Tibial artery (tissue), 4 donors: ENCODE results near the gene GALNTL6.

Experiments used
- DNase-seq, 2 donors: peaks; one replicate each; pipeline ENCODE4 v3.0.0-alpha.2; 2019
- H3K27ac ChIP-seq, 2 donors: fragments of 200-600 bp; sonication (generic) in 1 of 2; 1 replicate in 1 of 2; 2 replicates in 1 of 2; pipeline ENCODE4 v1.5.1; 2018 to 2019; ENCODE audit warnings: mild to moderate bottlenecking in 1 of 2
- H3K27me3 ChIP-seq, 2 donors: fragments of 200-600 bp; sonication (generic) in 1 of 2; one replicate each; pipeline versions ENCODE4 v1.5.1 to v1.6.0; 2016 to 2019
- H3K36me3 ChIP-seq, 3 donors: fragments of 200-600 bp; sonication (generic) in 2 of 3; one replicate each; pipeline ENCODE4 v1.5.1; 2016 to 2019; ENCODE audit warnings: mild to moderate bottlenecking in 2 of 3
- H3K4me1 ChIP-seq, 4 donors: fragments of 200-600 bp; sonication (generic) in 2 of 4; 1 replicate in 3 of 4; 2 replicates in 1 of 4; pipeline ENCODE4 v1.5.1; 2016 to 2019
- H3K4me3 ChIP-seq, 2 donors: fragments of 200-600 bp; sonication (generic) in 1 of 2; 1 replicate in 1 of 2; 2 replicates in 1 of 2; pipeline ENCODE4 v1.5.1; 2018 to 2019; ENCODE audit warnings: mild to moderate bottlenecking in 2 of 2
- H3K9me3 ChIP-seq, 3 donors: fragments of 200-600 bp; sonication (generic) in 1 of 3; one replicate each; pipeline ENCODE4 v1.5.1; 2016 to 2019
- intact Hi-C: fragments of 100-400 bp; cut with DNase I; formaldehyde crosslinking; loops from one replicate; pipeline ENCODE4 v1.15.0; 2023; ENCODE audit warnings: low total_unique reads
- TF ChIP-seq, protein P1 (sequence below), 2 experiments: fragments of 200-600 bp in 1 of 2; fragments of 450-650 bp in 1 of 2; IDR thresholded peaks; one replicate each; pipeline ENCODE4 v1.5.1; 2017 to 2019; ENCODE audit warnings: antibody characterized with exemption in 2 of 2, mild to moderate bottlenecking in 1 of 2, moderate library complexity in 1 of 2

GALNTL6 gene

DNA sequence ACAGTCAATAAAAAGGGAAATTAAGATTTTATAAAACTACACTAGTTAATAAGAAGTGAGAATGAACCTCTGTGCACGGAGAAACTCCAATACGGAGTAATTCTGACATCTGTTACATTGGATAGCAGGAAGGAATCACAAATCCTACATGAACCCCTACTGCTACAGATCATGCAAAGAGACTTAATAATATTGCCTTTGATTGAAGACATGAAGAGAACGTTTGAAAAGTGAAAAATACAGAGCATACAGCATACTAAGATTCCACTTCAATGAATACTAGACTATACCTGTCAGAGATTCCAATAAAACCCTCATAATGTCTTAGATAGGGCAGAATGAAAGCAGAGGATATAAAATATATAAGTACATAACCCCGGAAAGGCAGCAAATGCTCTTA lies 995.0 kb downstream of the GALNTL6 start:
- DNase-seq, result no peak
- Histone ChIP-seq H3K27me3 (no peaks in the 10 kb centered on the region), H3K9me3 (no peaks in the 10 kb centered on the region), H3K36me3 (no peaks in the 10 kb centered on the region), H3K27ac (no peak overlapping the region), H3K4me1 (no peaks in the 10 kb centered on the region), H3K4me3 (no peak overlapping the region)
- TF ChIP-seq, protein P1, sequence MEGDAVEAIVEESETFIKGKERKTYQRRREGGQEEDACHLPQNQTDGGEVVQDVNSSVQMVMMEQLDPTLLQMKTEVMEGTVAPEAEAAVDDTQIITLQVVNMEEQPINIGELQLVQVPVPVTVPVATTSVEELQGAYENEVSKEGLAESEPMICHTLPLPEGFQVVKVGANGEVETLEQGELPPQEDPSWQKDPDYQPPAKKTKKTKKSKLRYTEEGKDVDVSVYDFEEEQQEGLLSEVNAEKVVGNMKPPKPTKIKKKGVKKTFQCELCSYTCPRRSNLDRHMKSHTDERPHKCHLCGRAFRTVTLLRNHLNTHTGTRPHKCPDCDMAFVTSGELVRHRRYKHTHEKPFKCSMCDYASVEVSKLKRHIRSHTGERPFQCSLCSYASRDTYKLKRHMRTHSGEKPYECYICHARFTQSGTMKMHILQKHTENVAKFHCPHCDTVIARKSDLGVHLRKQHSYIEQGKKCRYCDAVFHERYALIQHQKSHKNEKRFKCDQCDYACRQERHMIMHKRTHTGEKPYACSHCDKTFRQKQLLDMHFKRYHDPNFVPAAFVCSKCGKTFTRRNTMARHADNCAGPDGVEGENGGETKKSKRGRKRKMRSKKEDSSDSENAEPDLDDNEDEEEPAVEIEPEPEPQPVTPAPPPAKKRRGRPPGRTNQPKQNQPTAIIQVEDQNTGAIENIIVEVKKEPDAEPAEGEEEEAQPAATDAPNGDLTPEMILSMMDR (IDR thresholded peaks at IDR 0.05), result no peak
- intact Hi-C loops, result no loop called here

- TF ChIP-seq, protein P1 (IDR thresholded peaks at IDR 0.05), result no peak
- Histone ChIP-seq H3K9me3 (no peaks in the 10 kb centered on the region), H3K27me3 (no peaks in the 10 kb centered on the region), H3K36me3 (no peaks in the 10 kb centered on the region), H3K4me3 (no peak overlapping the region), H3K27ac (no peak overlapping the region), H3K4me1 (no peaks in the 10 kb centered on the region)
- intact Hi-C loops, result no loop called here
- DNase-seq, result no peak
Observed at GRCh38 chr4:172809319-172809718, 996.1 kb downstream of the GALNTL6 start.

GRCh38 chr4:172813359-172813923 lies 1000.2 kb downstream of the GALNTL6 start:
- Histone ChIP-seq H3K9me3 (no peaks in the 10 kb centered on the region), H3K4me1 (no peaks in the 10 kb centered on the region), H3K36me3 (no peaks in the 10 kb centered on the region), H3K4me3 (no peak overlapping the region), H3K27ac (no peak overlapping the region), H3K27me3 (no peaks in the 10 kb centered on the region)
- TF ChIP-seq, protein P1 (IDR thresholded peaks at IDR 0.05), result no peak
- intact Hi-C loops, result no loop called here
- DNase-seq, result no peak

DNA sequence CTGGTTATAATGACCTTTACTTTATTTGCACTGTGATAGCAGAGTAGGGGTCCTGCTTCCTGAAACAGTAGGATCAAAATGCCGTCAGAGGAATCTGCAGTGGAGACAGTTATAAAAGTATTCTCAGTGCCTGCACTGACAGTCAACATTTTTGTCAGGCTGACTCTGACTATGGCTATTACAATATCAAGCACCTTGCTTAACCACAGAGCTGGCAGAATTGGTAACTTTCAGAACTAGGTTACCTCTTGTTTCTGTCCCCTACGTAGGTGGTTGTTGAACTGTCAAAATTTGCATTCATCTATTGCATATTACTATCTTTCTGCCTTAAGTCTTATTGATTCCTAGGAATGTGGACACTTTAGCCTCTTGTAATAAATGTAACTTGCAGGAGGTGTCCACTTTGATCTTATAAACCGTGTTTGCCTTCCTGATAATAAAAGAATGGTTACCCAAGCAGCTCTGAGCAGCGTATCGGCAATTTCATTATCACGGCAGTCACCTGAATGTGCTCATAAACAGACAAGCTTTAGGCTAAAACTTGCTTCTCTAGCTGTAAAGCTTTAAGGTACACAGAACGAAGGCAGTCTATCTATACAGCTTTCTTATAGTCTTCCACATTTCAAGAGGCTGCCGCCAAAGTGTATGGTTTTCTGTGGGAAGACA lies 1002.4 kb downstream of the GALNTL6 start:
- no peaks in the 10 kb centered on the region for H3K27me3 ChIP-seq

DNA sequence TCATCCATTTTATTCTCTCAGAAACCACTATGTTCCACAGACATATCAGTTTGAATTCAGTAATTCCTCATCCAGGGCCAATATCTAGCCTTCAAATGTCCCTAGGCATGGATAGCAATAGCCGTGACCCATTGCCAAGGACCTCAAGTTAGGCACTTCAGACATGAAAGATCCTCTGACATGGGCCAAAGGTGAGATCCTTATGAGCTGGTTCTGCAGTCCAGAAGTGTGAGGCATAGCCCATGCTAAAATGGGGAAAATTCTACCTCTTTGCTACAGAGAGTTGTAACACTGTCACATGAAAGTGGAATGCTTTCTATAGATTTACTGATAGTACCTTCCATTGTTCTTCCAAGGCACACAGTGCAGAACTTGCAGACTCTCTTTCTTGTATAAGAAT lies 1005.7 kb downstream of the GALNTL6 start:
- no peak overlapping the region for H3K4me3 ChIP-seq
- no peak overlapping the region for H3K27ac ChIP-seq
- intact Hi-C loops, result no loop called here
- H3K36me3 ChIP-seq, result no peaks in the 10 kb centered on the region
- H3K9me3 ChIP-seq, result no peaks in the 10 kb centered on the region
- no peak for DNase-seq
- TF ChIP-seq, protein P1 (IDR thresholded peaks at IDR 0.05), result no peak
- no peaks in the 10 kb centered on the region for H3K4me1 ChIP-seq
- no peaks in the 10 kb centered on the region for H3K27me3 ChIP-seq

More for the DNA sequence above, 1002.4 kb downstream of the GALNTL6 start:
- DNase-seq, result no peak
- H3K9me3 ChIP-seq, result no peaks in the 10 kb centered on the region
- intact Hi-C loops, result no loop called here
- TF ChIP-seq, protein P1 (IDR thresholded peaks at IDR 0.05), result no peak
- no peak overlapping the region for H3K27ac ChIP-seq
- no peak overlapping the region for H3K4me3 ChIP-seq
- no peaks in the 10 kb centered on the region for H3K36me3 ChIP-seq
- H3K4me1 ChIP-seq, result no peaks in the 10 kb centered on the region
